Stimulated activated CD4-positive, alpha-beta T cell treated with anti-CD3 and anti-CD28 coated beads, Interleukin-1b, Interleukin-23, amount 100 ng/mL, for 24 hours (primary cell): ENCODE results near the gene DHX9.

ENCODE experiments used
- DNase-seq, 4 experiments: peaks; one replicate each; pipeline ENCODE4 v3.0.0-alpha.2; 2020; ENCODE audit warnings: low read depth in 4 of 4, low spot score in 1 of 4

DHX9 gene

GRCh38 chr1:182839209-182840066 is at the start of gene DHX9:
DHX9 (plus strand) TSS chr1:182839347; CDS start chr1:182842567, 3,220 bp downstream.
- peak; percentile 89 to 97 (median 92) for DNase-seq

- no peak for DNase-seq
Measured at GRCh38 chr1:182791281-182792179, 47.6 kb upstream of the DHX9 start.

GRCh38 chr1:182794091-182794490 is 45.1 kb upstream of the DHX9 start:
- no peak for DNase-seq

- DNase-seq: no peak
Measured at GRCh38 chr1:182794676-182795201, 44.4 kb upstream of the DHX9 start.

GRCh38 chr1:182795563-182796228 is 43.5 kb upstream of the DHX9 start:
- no peak for DNase-seq

- DNase-seq: no peak
Measured at GRCh38 chr1:182802006-182802803, 36.9 kb upstream of the DHX9 start.

- DNase-seq: no peak
Measured at GRCh38 chr1:182803846-182804245, 35.3 kb upstream of the DHX9 start.

- no peak for DNase-seq
Measured at GRCh38 chr1:182806015-182806678, 33.0 kb upstream of the DHX9 start.

GRCh38 chr1:182807907-182808306 is 31.2 kb upstream of the DHX9 start:
- no peak for DNase-seq

GRCh38 chr1:182809414-182809957 is 29.7 kb upstream of the DHX9 start:
- DNase-seq: no peak

- no peak for DNase-seq
Measured at GRCh38 chr1:182811975-182812722, 27.0 kb upstream of the DHX9 start.

GRCh38 chr1:182816863-182817262 is 22.3 kb upstream of the DHX9 start:
- DNase-seq: no peak

- DNase-seq: no peak
Measured at GRCh38 chr1:182817802-182818201, 21.3 kb upstream of the DHX9 start.

- no peak for DNase-seq
Measured at GRCh38 chr1:182823220-182823619, 15.9 kb upstream of the DHX9 start.

- no peak for DNase-seq
Measured at GRCh38 chr1:182826892-182827291, 12.3 kb upstream of the DHX9 start.

- no peak for DNase-seq
Measured at GRCh38 chr1:182829285-182829932, 9.7 kb upstream of the DHX9 start.

- DNase-seq: no peak
Measured at GRCh38 chr1:182833271-182833670, 5.9 kb upstream of the DHX9 start.

- DNase-seq: no peak
Measured at GRCh38 chr1:182834326-182834725, 4.8 kb upstream of the DHX9 start.
